HFF-Myc (cell line): ENCODE results near the gene MAP1LC3B2.

Source experiments
- DNase-seq: peaks from one replicate; pipeline ENCODE4 v3.0.0-alpha.2; 2011; ENCODE audit warnings: low read depth; ENCODE audit errors: extremely low read depth
- H3K4me3 ChIP-seq: replicated peaks from 2 replicates; pipeline ENCODE4 v1.5.1; 2011; ENCODE audit warnings: low read depth, mild to moderate bottlenecking, control low read depth, low read length
- CTCF ChIP-seq: IDR thresholded peaks from 2 replicates; pipeline ENCODE4 v1.5.1; 2012; ENCODE audit warnings: mild to moderate bottlenecking, low read depth, low read length, control low read depth; ENCODE audit errors: missing control alignments

Gene MAP1LC3B2

GRCh38 chr12:116520801-116521471 is 38.2 kb upstream of the MAP1LC3B2 start:
- no peak for TF ChIP-seq CTCF
- DNase-seq, result no peak
- no peak overlapping the region for H3K4me3 ChIP-seq

- no peak overlapping the region for H3K4me3 ChIP-seq
- TF ChIP-seq CTCF, result no peak
- DNase-seq, result no peak
Measured at GRCh38 chr12:116524311-116524710, 34.9 kb upstream of the MAP1LC3B2 start.

GRCh38 chr12:116524964-116525379 is 34.2 kb upstream of the MAP1LC3B2 start:
- TF ChIP-seq CTCF, result no peak
- H3K4me3 ChIP-seq, result no peak overlapping the region
- DNase-seq, result no peak

- DNase-seq, result no peak
- TF ChIP-seq CTCF, result no peak
Measured at GRCh38 chr12:116525418-116526001, 33.7 kb upstream of the MAP1LC3B2 start.

GRCh38 chr12:116528065-116528464 is 31.1 kb upstream of the MAP1LC3B2 start:
- TF ChIP-seq CTCF, result no peak
- H3K4me3 ChIP-seq, result no peak overlapping the region
- DNase-seq, result peak; percentile 82

More at GRCh38 chr12:116525418-116526001, 33.7 kb upstream of the MAP1LC3B2 start:
- H3K4me3 ChIP-seq, result peak overlapping the region; percentile 20

- no peak for TF ChIP-seq CTCF
- no peak for DNase-seq
- H3K4me3 ChIP-seq, result no peak overlapping the region
Measured at GRCh38 chr12:116528498-116528897, 30.7 kb upstream of the MAP1LC3B2 start.
